GM23338 (cell line): Measurements from ENCODE around the gene SPECC1L. TPM values are rescaled to one million over a fixed set of nuclear protein-coding genes. Genes with fewer than 3 reads are reported as not detected.

Experiments
- ATAC-seq: fragments of 200-7000 bp; cut with Tn5 transposase; 3 replicates; pipeline ENCODE4 v1.9.1; 2020
- DNase-seq: peaks from one replicate; pipeline ENCODE4 v3.0.0-alpha.2; 2015; ENCODE audit warnings: low spot score
- H2AFZ ChIP-seq: fragments of 200-600 bp; sonication (generic); 2 replicates; pipeline ENCODE4 v1.8.0; 2016; ENCODE audit warnings: antibody characterized with exemption, mild to moderate bottlenecking, moderate library complexity
- H3F3A ChIP-seq: fragments of 200-600 bp; sonication (generic); replicated peaks from 2 replicates; pipeline ENCODE4 v1.8.0; 2017; ENCODE audit warnings: antibody characterized with exemption, mixed run types, low read depth
- H3K27ac ChIP-seq: fragments of 200-600 bp; sonication (generic); 2 replicates; pipeline ENCODE4 v1.6.1; 2016; ENCODE audit warnings: low read depth
- H3K27me3 ChIP-seq: fragments of 200-600 bp; sonication (generic); 2 replicates; pipeline ENCODE4 v1.8.0; 2016; ENCODE audit warnings: mild to moderate bottlenecking, mixed run types, moderate library complexity; ENCODE audit not compliant: insufficient read depth
- H3K36me3 ChIP-seq: fragments of 200-600 bp; sonication (generic); 2 replicates; pipeline ENCODE4 v1.8.0; 2016; ENCODE audit warnings: mild to moderate bottlenecking; ENCODE audit not compliant: insufficient read depth
- H3K4me1 ChIP-seq: fragments of 200-600 bp; sonication (generic); 2 replicates; pipeline ENCODE4 v1.8.0; 2016; ENCODE audit warnings: mild to moderate bottlenecking, moderate library complexity; ENCODE audit not compliant: insufficient read depth
- H3K4me2 ChIP-seq: fragments of 200-600 bp; sonication (generic); 2 replicates; pipeline ENCODE4 v1.7.1; 2017; ENCODE audit warnings: mixed run types
- H3K4me3 ChIP-seq: fragments of 200-600 bp; sonication (generic); 2 replicates; pipeline ENCODE4 v1.6.1; 2016; ENCODE audit warnings: mixed run types
- H3K79me2 ChIP-seq: fragments of 200-600 bp; sonication (generic); replicated peaks from 2 replicates; pipeline ENCODE4 v1.8.0; 2017; ENCODE audit warnings: mild to moderate bottlenecking; ENCODE audit not compliant: insufficient read depth
- H3K9me2 ChIP-seq: fragments of 200-600 bp; sonication (generic); 2 replicates; pipeline ENCODE4 v1.8.0; 2017; ENCODE audit not compliant: insufficient read depth
- H4K20me1 ChIP-seq: fragments of 200-600 bp; sonication (generic); replicated peaks from 2 replicates; pipeline ENCODE4 v1.8.0; 2017; ENCODE audit warnings: mild to moderate bottlenecking; ENCODE audit not compliant: insufficient read depth
- H3K27ac Mint-ChIP-seq: 2 replicates; pipeline ENCODE4 v1.8.0; 2020; ENCODE audit warnings: inconsistent platforms, mild to moderate bottlenecking, moderate library complexity, mixed read lengths
- H3K27me3 Mint-ChIP-seq: 3 replicates; pipeline ENCODE4 v1.8.0; 2022; ENCODE audit warnings: low read depth, mild to moderate bottlenecking, moderate library complexity, mixed read lengths, inconsistent platforms; ENCODE audit not compliant: insufficient read depth, poor library complexity
- H3K36me3 Mint-ChIP-seq: 3 replicates; pipeline ENCODE4 v1.8.0; 2021; ENCODE audit warnings: low read depth, mild to moderate bottlenecking, inconsistent platforms, moderate library complexity, mixed read lengths
- H3K4me1 Mint-ChIP-seq: 3 replicates; pipeline ENCODE4 v1.8.0; 2020; ENCODE audit warnings: mild to moderate bottlenecking, inconsistent platforms, mixed read lengths
- H3K4me3 Mint-ChIP-seq: 3 replicates; pipeline ENCODE4 v1.8.0; 2021; ENCODE audit warnings: moderate library complexity, mild to moderate bottlenecking, inconsistent platforms, mixed read lengths
- H3K9me3 Mint-ChIP-seq: 3 replicates; pipeline ENCODE4 v1.8.0; 2020; ENCODE audit warnings: moderate library complexity, mild to moderate bottlenecking, inconsistent platforms, mixed read lengths
- CREB1 ChIP-seq: fragments of 250-450 bp; sonication (Bioruptor Pico); IDR thresholded peaks from 2 replicates; pipeline ENCODE4 v1.5.0; 2020; ENCODE audit warnings: low read depth, mild to moderate bottlenecking, moderate library complexity
- CTCF ChIP-seq, 2 experiments: fragments of 200-600 bp in 1 of 2; sonication (generic) in 1 of 2; conservative IDR thresholded peaks; 2 replicates each; pipeline versions ENCODE4 v1.5.1 to v1.6.1; 2016 to 2017; ENCODE audit warnings: antibody characterized with exemption in 2 of 2, low read depth in 2 of 2, mild to moderate bottlenecking in 2 of 2, moderate library complexity in 1 of 2
- ETS1 ChIP-seq: IDR thresholded peaks from 2 replicates; pipeline ENCODE4 v1.6.1; 2016; ENCODE audit warnings: antibody characterized with exemption
- EZH2 ChIP-seq: fragments of 200-600 bp; sonication (generic); IDR thresholded peaks from one replicate; pipeline ENCODE4 v1.8.0; 2017; ENCODE audit warnings: antibody characterized with exemption, mild to moderate bottlenecking, low read depth; ENCODE audit not compliant: unreplicated experiment
- EZH2phosphoT487 ChIP-seq: fragments of 200-600 bp; sonication (generic); IDR thresholded peaks from one replicate; pipeline ENCODE4 v1.8.1; 2018; ENCODE audit warnings: antibody characterized with exemption; ENCODE audit not compliant: unreplicated experiment
- JUNB ChIP-seq: IDR thresholded peaks from one replicate; pipeline ENCODE4 v1.6.1; 2016; ENCODE audit warnings: antibody characterized with exemption; ENCODE audit not compliant: unreplicated experiment
- NANOG ChIP-seq: IDR thresholded peaks from 2 replicates; pipeline ENCODE4 v1.6.1; 2016; ENCODE audit warnings: antibody characterized with exemption, borderline replicate concordance
- POLR2AphosphoS5 ChIP-seq: IDR thresholded peaks from 2 replicates; pipeline ENCODE4 v1.6.1; 2016; ENCODE audit warnings: antibody characterized with exemption, low read depth
- REST ChIP-seq: IDR thresholded peaks from one replicate; pipeline ENCODE4 v1.6.1; 2018; ENCODE audit warnings: antibody characterized with exemption; ENCODE audit not compliant: unreplicated experiment
- STAT1 ChIP-seq: IDR thresholded peaks from one replicate; pipeline ENCODE4 v1.6.1; 2016; ENCODE audit warnings: antibody characterized with exemption; ENCODE audit not compliant: unreplicated experiment
- ZNF114 ChIP-seq: fragments of 250-450 bp; sonication (Bioruptor Pico); IDR thresholded peaks from 2 replicates; pipeline ENCODE4 v1.5.0; 2020; ENCODE audit warnings: mild to moderate bottlenecking, moderate library complexity
- ZNF331 ChIP-seq: fragments of 250-450 bp; sonication (Bioruptor Pico); IDR thresholded peaks from 2 replicates; pipeline ENCODE4 v1.5.0; 2020; ENCODE audit warnings: low read depth, mild to moderate bottlenecking, moderate library complexity
- ZNF462 ChIP-seq: fragments of 250-450 bp; sonication (Bioruptor Pico); IDR thresholded peaks from 2 replicates; pipeline ENCODE4 v1.5.0; 2020; ENCODE audit warnings: mild to moderate bottlenecking, moderate library complexity
- polyA plus RNA-seq: library from polyadenylated mRNA; unstranded; fragments of >200 nt; fragmentation: Nextera tagmentation; extraction: Ambion mirVana; gene quantifications from 2 replicates; pipeline ENCODE4 v1.2.1, GENCODE V29; 2016
- total RNA-seq: library from RNA; depleted of rRNA; stranded (reverse); fragments of >200 nt; shearing (Covaris generic); gene quantifications from 2 replicates; pipeline ENCODE4 v1.2.3, GENCODE V29; 2014

SPECC1L gene
- total and polyA plus RNA-seq, 2 experiments from 2014 or later: 24.3 to 44.7 TPM

GRCh38 chr22:24432059-24432853 is 161.6 kb downstream of the SPECC1L start:
- Histone ChIP-seq H3K27me3 (no peaks in the 10 kb centered on the region), H3F3A (no peaks in the 10 kb centered on the region), H3K4me2 (no peak overlapping the region), H3K4me3 (no peak overlapping the region), H3K36me3 (no peaks in the 10 kb centered on the region), H2AFZ (no peak overlapping the region), H3K79me2 (no peaks in the 10 kb centered on the region), H4K20me1 (no peaks in the 10 kb centered on the region; the same call in 1 of the 2 replicates), H3K4me1 (peaks cover 5% of the 10 kb centered on the region; the same call in 1 of the 2 replicates), H3K9me2 (no peaks in the 10 kb centered on the region), H3K27ac (no peak overlapping the region)
- ATAC-seq: no peak
- Mint-ChIP-seq H3K27me3 (peaks cover 11% of the 10 kb centered on the region), H3K9me3 (no peaks in the 10 kb centered on the region), H3K36me3 (no peaks in the 10 kb centered on the region; the same call in 2 of the 3 replicates), H3K27ac (no peak overlapping the region), H3K4me1 (peaks cover 20% of the 10 kb centered on the region), H3K4me3 (no peak overlapping the region)
- TF ChIP-seq ZNF462 (no peak), REST (no peak), JUNB (no peak), NANOG (no peak), CREB1 (CRISPR knock-in tag) (no peak), ZNF114 (CRISPR knock-in tag) (no peak), POLR2AphosphoS5 (no peak), STAT1 (no peak), ETS1 (no peak), EZH2 (no peak), EZH2phosphoT487 (no peak), ZNF331 (CRISPR knock-in tag) (no peak), CTCF (conservative IDR thresholded peaks at IDR 0.05; ENCODE audit: low read depth in 2 of 2) (no peak)
- no peak for DNase-seq
